PC-3 (cell line): ENCODE data around the gene LOXL4.

ENCODE experiments used
- EZH2phosphoT487 ChIP-seq: fragments of 300-600 bp; sonication (generic); IDR thresholded peaks from 2 replicates; pipeline ENCODE4 v1.6.1; 2018; ENCODE audit warnings: mild to moderate bottlenecking, antibody characterized with exemption, low read length, borderline replicate concordance
- TF ChIP-seq, protein P1 (sequence below): fragments of 300-600 bp; sonication (generic); conservative IDR thresholded peaks from 2 replicates; pipeline ENCODE4 v1.5.1; 2017; ENCODE audit warnings: antibody characterized with exemption, low read depth, mild to moderate bottlenecking, low read length

DNA sequence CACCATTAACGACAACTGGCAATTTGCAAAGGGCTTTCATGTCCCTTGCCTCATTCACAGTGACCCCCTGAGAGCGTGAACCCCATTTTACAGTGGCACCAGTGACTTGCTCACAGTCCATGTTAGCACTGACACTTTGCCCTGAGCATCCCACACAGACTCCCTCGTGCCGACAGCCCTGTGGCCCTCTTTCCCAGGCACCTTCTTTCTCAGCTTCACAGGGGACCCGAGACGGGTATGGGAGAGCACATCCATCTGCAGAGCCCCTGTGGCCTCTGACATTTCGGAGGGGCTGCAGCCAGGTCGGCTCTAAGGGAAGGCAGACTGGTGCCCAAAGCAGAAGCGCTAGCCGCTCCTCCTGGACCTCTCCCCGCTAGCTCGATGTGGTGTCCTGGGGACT, 10.8 kb downstream of the LOXL4 start:
- TF ChIP-seq EZH2phosphoT487, result no peak
- TF ChIP-seq, protein P1, sequence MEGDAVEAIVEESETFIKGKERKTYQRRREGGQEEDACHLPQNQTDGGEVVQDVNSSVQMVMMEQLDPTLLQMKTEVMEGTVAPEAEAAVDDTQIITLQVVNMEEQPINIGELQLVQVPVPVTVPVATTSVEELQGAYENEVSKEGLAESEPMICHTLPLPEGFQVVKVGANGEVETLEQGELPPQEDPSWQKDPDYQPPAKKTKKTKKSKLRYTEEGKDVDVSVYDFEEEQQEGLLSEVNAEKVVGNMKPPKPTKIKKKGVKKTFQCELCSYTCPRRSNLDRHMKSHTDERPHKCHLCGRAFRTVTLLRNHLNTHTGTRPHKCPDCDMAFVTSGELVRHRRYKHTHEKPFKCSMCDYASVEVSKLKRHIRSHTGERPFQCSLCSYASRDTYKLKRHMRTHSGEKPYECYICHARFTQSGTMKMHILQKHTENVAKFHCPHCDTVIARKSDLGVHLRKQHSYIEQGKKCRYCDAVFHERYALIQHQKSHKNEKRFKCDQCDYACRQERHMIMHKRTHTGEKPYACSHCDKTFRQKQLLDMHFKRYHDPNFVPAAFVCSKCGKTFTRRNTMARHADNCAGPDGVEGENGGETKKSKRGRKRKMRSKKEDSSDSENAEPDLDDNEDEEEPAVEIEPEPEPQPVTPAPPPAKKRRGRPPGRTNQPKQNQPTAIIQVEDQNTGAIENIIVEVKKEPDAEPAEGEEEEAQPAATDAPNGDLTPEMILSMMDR, result no peak
